Measurements from ENCODE around the gene DCLK2.

DCLK2 gene

GRCh38 chr4:150283689-150284088 lies 205.4 kb downstream of the DCLK2 start:
- peaks cover 16% of the 10 kb centered on the region for H3K4me1 ChIP-seq
- no peaks in the 10 kb centered on the region for H3K9me3 ChIP-seq
- H3K9ac ChIP-seq: no peak overlapping the region
- no peaks in the 10 kb centered on the region for H3K27me3 ChIP-seq
- no peak for TF ChIP-seq Cebpa-rat (IDR thresholded peaks at IDR 0.05)
- H4K20me1 ChIP-seq: no peaks in the 10 kb centered on the region
- no peak overlapping the region for H3K27ac ChIP-seq
- no peak overlapping the region for H3K4me2 ChIP-seq
- no peak overlapping the region for H3K4me3 ChIP-seq
- H3K36me3 ChIP-seq: peaks cover 10% of the 10 kb centered on the region; the same call in 1 of the 2 replicates

DNA sequence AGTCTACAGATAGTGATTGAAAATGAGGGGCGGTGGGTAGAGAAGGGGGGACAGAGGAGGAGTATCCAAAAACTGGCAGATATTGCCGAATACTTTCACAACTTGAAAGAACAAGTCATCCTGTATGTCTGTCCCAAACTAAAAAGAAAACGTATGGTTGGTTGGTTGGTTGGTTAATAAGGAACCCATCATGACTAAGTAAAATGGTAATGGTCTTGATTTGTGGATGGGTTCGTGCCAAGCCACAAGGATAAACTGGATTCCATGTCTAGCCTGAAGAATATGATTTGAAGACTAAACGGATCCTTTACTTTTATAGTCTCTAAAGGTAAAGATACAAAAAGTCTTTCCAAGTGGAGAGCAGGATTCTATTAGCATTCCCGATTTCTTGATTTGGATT lies 208.4 kb downstream of the DCLK2 start:
- no peaks in the 10 kb centered on the region for H3K9me3 ChIP-seq
- H3K4me1 ChIP-seq: no peaks in the 10 kb centered on the region; the same call in 1 of the 2 replicates
- no peaks in the 10 kb centered on the region for H4K20me1 ChIP-seq
- no peak overlapping the region for H3K9ac ChIP-seq
- TF ChIP-seq Cebpa-rat (IDR thresholded peaks at IDR 0.05): no peak
- H3K36me3 ChIP-seq: peaks cover 10% of the 10 kb centered on the region; the same call in 1 of the 2 replicates
- H3K4me3 ChIP-seq: no peak overlapping the region
- H3K27ac ChIP-seq: no peak overlapping the region
- H3K4me2 ChIP-seq: no peak overlapping the region
- H3K27me3 ChIP-seq: no peaks in the 10 kb centered on the region

DNA sequence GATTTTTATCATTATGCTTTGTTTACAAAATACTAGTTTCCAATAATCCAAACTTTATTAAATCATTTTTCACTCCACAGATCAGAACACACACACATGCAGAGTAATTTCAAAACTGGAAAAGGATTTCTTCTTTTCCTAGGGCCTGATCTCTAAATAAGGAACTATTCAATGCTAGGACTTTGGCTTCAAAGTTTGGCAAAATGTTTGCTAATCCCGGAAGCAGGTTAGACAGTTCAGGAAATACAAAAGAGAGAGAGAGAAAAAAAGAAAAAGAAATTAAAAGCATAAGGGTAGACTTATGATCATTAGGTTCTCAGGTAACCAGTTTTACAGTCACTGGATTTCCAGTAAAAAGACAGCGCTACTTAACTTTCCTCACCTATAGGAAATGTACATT lies 211.0 kb downstream of the DCLK2 start:
- TF ChIP-seq Cebpa-rat (IDR thresholded peaks at IDR 0.05): no peak
- Histone ChIP-seq H3K9ac (no peak overlapping the region), H4K20me1 (no peaks in the 10 kb centered on the region), H3K4me1 (no peaks in the 10 kb centered on the region), H3K4me3 (no peak overlapping the region), H3K9me3 (no peaks in the 10 kb centered on the region), H3K36me3 (no peaks in the 10 kb centered on the region), H3K27ac (no peak overlapping the region), H3K27me3 (no peaks in the 10 kb centered on the region), H3K4me2 (no peak overlapping the region)

DNA sequence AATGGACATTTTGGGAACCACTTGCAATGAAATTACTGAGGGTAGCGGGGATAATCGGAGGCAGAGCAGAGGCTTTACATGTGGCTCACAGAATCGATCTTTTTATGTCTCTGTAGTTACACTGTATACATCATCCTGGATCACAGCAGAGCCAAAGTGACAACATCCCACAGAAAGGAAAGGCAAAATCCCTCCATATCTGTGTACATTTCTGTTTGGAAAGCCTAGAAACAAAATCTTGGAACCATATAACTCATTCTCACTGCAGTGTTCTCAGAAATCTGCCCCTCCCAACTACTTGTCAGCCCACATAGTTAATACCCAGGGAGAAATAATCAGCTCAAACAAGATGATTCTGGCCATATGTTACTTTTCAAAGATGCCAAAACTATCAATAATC lies 211.6 kb downstream of the DCLK2 start:
- no peak overlapping the region for H3K27ac ChIP-seq
- H3K4me1 ChIP-seq: no peaks in the 10 kb centered on the region
- H3K9me3 ChIP-seq: no peaks in the 10 kb centered on the region
- no peak overlapping the region for H3K9ac ChIP-seq
- TF ChIP-seq Cebpa-rat (IDR thresholded peaks at IDR 0.05): no peak
- H3K4me2 ChIP-seq: no peak overlapping the region
- H3K36me3 ChIP-seq: no peaks in the 10 kb centered on the region
- no peaks in the 10 kb centered on the region for H4K20me1 ChIP-seq
- no peaks in the 10 kb centered on the region for H3K27me3 ChIP-seq
- no peak overlapping the region for H3K4me3 ChIP-seq

GRCh38 chr4:150297861-150298474 lies 219.7 kb downstream of the DCLK2 start:
- no peak for TF ChIP-seq Cebpa-rat (IDR thresholded peaks at IDR 0.05)
- no peak overlapping the region for H3K4me3 ChIP-seq
- no peaks in the 10 kb centered on the region for H3K36me3 ChIP-seq
- no peaks in the 10 kb centered on the region for H3K9me3 ChIP-seq
- no peak overlapping the region for H3K27ac ChIP-seq
- H3K27me3 ChIP-seq: no peaks in the 10 kb centered on the region
- H3K4me1 ChIP-seq: no peaks in the 10 kb centered on the region
- no peaks in the 10 kb centered on the region for H4K20me1 ChIP-seq
- no peak overlapping the region for H3K9ac ChIP-seq
- H3K4me2 ChIP-seq: no peak overlapping the region

DNA sequence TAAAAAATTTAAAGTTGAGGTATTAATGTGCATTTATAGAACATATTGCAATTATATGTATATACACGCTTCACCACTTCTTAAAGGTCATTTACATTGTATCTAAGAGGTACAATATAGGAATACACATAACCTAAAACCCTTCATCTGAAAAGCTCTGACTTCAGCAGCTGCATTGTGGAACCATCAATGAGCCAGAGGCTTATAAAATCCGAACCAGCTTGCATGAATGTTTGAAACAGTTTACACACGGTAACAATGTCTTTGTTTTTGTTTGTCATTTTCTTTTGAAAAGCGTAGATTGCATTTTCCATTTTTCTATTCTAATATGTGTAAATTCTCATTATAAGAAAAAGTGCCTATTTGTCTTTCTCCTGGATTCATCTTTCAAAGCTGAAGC lies 221.6 kb downstream of the DCLK2 start:
- H3K36me3 ChIP-seq: no peaks in the 10 kb centered on the region
- no peaks in the 10 kb centered on the region for H3K9me3 ChIP-seq
- H3K9ac ChIP-seq: no peak overlapping the region
- H3K27ac ChIP-seq: no peak overlapping the region
- no peaks in the 10 kb centered on the region for H3K27me3 ChIP-seq
- no peak overlapping the region for H3K4me3 ChIP-seq
- H3K4me1 ChIP-seq: no peaks in the 10 kb centered on the region
- TF ChIP-seq Cebpa-rat (IDR thresholded peaks at IDR 0.05): no peak
- H4K20me1 ChIP-seq: no peaks in the 10 kb centered on the region
- H3K4me2 ChIP-seq: no peak overlapping the region

- Histone ChIP-seq H3K4me1 (no peaks in the 10 kb centered on the region), H3K9ac (no peak overlapping the region), H3K4me2 (no peak overlapping the region), H4K20me1 (no peaks in the 10 kb centered on the region), H3K27ac (no peak overlapping the region), H3K9me3 (no peaks in the 10 kb centered on the region), H3K4me3 (no peak overlapping the region), H3K27me3 (no peaks in the 10 kb centered on the region), H3K36me3 (no peaks in the 10 kb centered on the region)
- no peak for TF ChIP-seq Cebpa-rat (IDR thresholded peaks at IDR 0.05)
Measured at GRCh38 chr4:150302553-150302952, 224.3 kb downstream of the DCLK2 start.

DNA sequence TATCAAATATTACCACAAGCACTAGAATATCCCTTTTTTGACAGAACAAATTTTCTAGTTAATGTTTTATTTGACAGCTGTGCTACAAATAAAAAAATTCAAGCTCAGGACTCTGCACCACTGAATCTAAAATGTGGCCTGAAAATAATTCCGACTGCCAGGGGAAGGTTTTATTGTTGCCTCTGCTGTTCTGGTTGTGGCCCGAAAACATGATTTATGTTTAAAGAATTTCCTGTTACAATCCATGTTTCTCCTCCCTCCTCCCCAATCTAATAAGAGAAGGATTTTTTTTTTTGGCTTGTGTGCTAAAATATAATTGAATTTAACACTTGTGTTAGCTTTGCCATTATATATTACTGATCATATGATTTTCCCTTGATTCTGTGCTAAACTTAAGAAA lies 227.8 kb downstream of the DCLK2 start:
- no peaks in the 10 kb centered on the region for H3K36me3 ChIP-seq
- no peak overlapping the region for H3K4me2 ChIP-seq
- no peaks in the 10 kb centered on the region for H3K4me1 ChIP-seq
- H3K27me3 ChIP-seq: no peaks in the 10 kb centered on the region
- H4K20me1 ChIP-seq: no peaks in the 10 kb centered on the region
- H3K9me3 ChIP-seq: no peaks in the 10 kb centered on the region
- no peak overlapping the region for H3K4me3 ChIP-seq
- H3K9ac ChIP-seq: no peak overlapping the region
- no peak for TF ChIP-seq Cebpa-rat (IDR thresholded peaks at IDR 0.05)
- H3K27ac ChIP-seq: no peak overlapping the region

DNA sequence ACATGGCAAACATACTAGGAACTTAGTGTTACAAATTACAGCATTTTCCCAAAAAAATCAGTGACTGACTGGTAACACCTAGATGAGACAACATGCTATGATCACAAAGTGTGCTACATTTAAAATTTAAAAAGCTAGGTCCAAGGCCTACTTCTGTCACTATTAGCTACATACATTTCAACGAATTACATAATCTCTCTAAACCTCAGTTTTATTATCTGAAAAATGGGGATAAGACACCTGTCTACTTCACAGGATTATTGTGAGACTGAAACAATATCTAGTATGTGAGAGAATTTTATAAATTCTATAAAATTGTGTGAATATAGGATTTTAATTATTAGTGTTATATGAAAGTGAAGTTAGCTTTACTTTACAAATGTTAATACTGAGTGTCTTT lies 228.5 kb downstream of the DCLK2 start:
- H3K4me1 ChIP-seq: no peaks in the 10 kb centered on the region
- no peak overlapping the region for H3K27ac ChIP-seq
- no peak overlapping the region for H3K9ac ChIP-seq
- no peak for TF ChIP-seq Cebpa-rat (IDR thresholded peaks at IDR 0.05)
- H4K20me1 ChIP-seq: no peaks in the 10 kb centered on the region
- H3K4me2 ChIP-seq: no peak overlapping the region
- H3K36me3 ChIP-seq: no peaks in the 10 kb centered on the region
- H3K4me3 ChIP-seq: no peak overlapping the region
- H3K9me3 ChIP-seq: no peaks in the 10 kb centered on the region
- no peaks in the 10 kb centered on the region for H3K27me3 ChIP-seq

Data from BLaER1 (cell line).